ENCODE results near the gene USP13.

GRCh38 chr3:179688850-179689249, 36.0 kb downstream of the USP13 start:
- TF ChIP-seq CTCF (IDR thresholded peaks at IDR 0.05) (no peak), POLR2A (IDR thresholded peaks at IDR 0.05) (no peak)

All from Peyer's patch (tissue), 4 donors.